NCI-H748 (cell line): Measurements from ENCODE around the gene SLC40A1.

ENCODE experiments used
- DNase-seq: peaks from one replicate; lab custom pipeline; 2025; ENCODE audit not compliant: unreplicated experiment; lab: John Stamatoyannopoulos, UW

SLC40A1 gene

DNA sequence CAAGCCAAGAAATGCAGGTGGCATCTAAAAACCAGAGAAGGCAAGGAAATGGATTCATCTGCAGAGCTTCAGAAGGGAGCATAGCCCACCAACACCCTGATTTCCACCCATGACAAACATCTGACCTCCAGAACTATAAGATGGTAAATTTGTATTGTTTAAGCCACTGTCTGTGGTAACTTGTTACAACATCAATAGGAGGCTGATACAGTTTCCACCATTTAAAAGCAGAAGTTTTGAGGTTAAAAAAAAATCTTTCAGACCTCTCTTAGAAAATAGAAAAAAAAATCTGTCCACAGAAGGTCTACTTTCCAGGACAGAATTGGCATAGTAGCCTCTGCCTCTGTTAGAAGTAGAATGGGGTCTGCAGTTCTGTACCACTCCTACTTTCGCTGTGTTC is 37.2 kb downstream of the SLC40A1 start:
- no peak for DNase-seq

DNA sequence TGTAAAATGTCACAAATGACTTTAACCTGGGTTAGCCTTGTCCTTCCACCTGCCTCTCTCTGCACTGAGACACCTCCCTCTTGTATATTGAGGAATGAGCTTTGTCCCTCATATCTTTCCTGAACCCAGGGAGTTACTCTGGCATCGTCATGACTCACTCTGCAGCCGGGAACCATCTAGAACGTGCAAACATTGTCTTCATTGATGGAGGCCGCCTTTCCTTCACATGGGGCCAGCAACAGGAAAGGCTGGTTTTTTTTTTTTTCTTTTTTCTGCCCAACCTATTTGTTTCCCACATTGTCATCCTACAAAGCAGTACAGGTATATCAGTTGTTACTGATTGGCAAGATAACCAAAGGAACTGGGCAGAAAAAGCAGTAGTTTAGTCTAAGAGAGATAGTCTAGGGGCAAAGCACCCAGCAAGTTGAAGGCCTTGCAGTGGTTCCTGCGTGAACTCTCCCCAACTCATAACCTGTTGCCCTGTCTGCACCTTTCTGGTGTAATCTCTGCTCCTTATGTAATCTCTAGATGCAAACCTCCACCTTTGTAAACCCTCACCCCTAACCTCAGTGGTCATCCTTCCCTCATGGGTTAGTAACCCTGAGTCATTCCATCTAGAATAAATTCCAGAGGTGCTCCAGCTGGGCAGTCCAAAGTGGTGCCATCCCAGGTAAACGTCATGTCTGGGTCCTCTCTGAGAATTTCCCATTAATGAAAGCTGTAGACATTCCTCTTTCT is 38.3 kb downstream of the SLC40A1 start:
- DNase-seq = no peak

- DNase-seq = no peak
Observed at GRCh38 chr2:189541591-189541990, 39.0 kb downstream of the SLC40A1 start.

DNA sequence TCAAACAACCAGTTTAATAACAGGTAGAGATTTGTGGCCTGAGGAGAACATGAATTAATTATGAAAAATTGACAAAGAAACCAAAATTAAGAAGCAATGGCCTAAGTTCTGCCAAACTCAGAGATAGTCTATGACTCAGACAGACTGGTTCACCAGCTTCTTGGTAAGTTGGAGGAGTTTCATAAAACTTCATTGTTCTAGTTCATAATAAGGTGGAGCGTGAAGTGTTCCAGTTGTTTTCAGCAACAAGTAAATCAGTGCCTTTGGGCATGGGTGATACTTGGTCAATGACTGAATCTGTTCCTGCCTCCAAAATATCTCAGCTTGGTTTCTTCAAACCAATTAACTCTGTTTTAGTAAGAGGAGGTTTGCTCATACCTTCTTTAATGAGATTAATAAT is 40.0 kb downstream of the SLC40A1 start:
- DNase-seq = no peak

DNA sequence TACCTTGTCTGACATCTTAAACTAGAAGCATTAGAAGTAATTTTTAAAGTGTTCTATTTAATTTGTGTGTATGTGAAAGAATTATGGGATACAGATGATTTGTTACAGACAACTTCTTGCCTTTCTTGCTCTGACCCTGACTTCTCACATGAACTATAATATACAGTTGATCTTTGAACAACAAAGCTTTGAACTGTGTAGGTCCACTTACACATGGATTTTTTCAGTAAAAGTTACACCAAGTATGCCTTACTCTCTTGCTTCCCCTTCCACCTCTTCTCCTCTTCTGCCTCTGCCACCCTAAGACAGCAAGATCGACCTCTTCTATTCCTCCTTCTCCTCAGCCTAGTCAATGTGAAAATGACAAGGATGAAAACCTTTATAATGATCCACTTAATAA is 42.2 kb downstream of the SLC40A1 start:
- DNase-seq = no peak

- DNase-seq = no peak
Observed at GRCh38 chr2:189536830-189537229, 43.8 kb downstream of the SLC40A1 start.

GRCh38 chr2:189534854-189535832 is 45.4 kb downstream of the SLC40A1 start:
- DNase-seq = no peak

DNA sequence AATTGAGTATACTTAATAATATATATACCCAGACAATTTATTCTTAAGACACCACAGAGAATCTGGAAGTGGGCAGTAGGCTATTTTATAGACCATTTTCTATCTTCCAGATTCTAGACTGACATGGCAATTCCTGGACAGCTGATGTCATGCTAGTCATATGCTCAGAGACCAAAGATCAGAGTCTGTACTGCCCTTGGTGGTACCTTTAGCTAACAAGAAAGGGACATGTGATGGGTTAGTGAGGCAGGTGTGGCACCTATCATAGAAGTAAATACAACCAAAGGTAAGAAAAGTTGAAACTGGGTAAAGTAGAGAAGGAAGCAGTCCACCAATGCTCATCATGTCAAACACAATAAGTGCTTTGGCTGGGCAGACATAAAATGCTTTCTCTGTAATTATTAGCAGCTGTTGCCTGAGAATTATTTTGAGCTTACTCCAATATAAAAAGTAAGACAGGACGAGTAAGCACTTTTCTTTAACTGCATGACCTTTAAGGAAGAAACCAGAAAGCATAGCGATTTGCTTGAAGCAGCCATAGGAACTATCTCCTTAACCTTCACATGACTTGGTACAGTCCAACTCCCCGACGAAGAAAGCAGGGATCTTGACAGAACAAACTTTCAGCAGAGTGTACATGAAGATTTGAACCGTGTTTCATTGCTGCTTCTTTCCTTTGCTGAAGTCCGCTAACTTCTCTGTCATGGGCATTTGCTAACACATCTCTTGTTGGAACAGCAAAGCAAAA is 47.1 kb downstream of the SLC40A1 start:
- DNase-seq = no peak

DNA sequence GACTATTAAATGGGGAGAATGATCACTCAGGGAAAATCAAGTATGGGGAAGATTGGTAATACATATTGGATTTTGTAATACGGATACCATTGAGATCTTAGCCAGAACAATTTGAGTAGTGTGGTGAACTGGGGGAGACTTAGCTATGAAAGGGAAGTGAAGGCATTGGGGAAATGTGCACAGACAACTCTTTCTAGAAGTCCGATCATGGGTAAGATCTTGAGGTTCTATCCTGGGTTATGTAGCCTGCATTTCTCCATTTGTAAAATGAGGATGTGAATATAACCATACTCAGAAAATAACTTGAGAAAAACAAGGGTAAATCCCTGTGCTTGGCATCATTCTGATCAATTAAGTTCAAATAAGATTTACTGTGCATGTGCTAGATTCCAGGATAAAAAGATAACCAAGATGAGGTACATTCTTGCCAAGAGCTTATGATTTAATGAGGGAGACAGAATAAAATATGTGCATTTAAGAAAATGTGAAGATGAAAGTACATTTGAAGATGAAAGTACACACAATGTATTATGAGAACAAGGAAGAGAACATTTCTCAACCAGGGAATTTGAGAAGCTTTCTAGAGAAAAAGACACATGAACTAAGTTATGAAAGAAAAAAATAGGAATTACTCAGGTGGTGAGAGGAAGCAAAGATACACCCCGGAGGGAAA is 49.5 kb downstream of the SLC40A1 start:
- no peak for DNase-seq

DNA sequence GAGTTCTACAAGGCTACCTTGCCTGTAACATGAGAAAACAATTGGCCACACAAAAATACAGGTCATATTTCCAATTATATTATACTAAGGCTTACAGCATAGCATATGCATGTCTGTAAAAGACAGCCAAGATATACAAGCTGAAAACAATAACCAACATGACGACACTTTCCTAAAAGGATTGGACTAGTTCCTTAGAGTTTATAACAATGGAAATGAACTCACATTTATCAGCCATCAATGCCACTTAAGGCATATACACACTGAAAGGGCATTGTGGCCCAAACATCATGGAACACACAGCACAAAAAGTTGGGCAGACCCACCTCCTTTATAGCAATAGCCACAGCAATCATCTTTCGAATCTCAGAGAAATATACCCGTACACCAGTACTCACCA is 52.0 kb downstream of the SLC40A1 start:
- no peak for DNase-seq

DNA sequence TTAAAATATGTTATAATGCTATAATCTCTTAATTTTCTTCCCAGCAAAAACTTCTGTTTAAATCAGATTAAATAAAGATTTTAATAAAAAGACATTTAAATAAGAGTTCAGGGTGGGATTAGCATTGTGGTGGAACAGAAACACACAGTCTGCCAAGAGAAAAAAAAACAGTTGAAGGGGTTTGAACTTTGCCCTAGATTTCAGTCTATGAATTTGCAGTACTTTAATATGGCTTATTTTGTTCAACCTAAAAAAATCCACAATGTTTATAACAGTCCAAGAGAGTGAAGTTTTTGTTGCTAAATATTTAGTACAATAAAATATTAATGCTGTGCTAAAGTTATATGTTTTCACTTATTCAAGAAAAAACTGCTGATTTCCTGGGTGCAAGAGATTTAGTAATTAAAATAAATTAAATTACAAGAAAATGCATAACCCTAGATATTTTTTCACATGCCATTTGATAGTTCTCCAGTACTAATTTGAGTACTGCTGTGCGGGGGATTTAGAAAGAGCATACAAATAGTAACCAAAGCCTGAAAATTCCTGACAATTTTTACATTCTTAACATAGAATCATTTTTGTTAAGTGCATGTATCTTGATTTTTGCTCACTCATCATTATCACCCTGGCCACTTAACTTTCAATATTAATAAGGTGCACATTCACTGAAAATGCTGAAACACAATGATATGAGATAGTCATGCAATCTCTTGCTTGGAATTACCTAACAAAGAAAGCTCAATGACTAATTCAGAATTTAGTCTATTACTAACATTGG is 52.6 kb downstream of the SLC40A1 start:
- no peak for DNase-seq

GRCh38 chr2:189527041-189527750 is 53.4 kb downstream of the SLC40A1 start:
- no peak for DNase-seq

DNA sequence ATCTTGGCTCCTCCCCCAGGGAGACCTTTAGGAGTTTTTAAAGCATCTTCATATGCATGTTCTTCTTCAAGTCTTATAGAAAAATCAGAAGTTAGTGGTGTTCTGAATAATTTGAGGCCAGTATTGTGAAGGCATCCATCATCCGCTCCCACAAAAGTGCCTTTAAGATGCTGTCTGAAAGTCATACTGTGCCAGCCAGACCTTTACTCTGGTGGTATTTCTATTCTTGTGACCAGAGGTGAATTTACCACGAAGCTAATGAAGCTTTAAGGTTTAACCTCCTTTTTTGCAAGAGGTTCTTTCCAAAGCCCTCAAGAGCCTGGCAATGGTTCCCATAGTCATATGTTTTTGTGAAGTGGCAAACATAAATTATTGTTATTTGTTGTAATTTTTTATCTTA is 54.3 kb downstream of the SLC40A1 start:
- no peak for DNase-seq

GRCh38 chr2:189524746-189525145 is 55.8 kb downstream of the SLC40A1 start:
- no peak for DNase-seq

- no peak for DNase-seq
Observed at GRCh38 chr2:189522435-189523151, 58.0 kb downstream of the SLC40A1 start.

DNA sequence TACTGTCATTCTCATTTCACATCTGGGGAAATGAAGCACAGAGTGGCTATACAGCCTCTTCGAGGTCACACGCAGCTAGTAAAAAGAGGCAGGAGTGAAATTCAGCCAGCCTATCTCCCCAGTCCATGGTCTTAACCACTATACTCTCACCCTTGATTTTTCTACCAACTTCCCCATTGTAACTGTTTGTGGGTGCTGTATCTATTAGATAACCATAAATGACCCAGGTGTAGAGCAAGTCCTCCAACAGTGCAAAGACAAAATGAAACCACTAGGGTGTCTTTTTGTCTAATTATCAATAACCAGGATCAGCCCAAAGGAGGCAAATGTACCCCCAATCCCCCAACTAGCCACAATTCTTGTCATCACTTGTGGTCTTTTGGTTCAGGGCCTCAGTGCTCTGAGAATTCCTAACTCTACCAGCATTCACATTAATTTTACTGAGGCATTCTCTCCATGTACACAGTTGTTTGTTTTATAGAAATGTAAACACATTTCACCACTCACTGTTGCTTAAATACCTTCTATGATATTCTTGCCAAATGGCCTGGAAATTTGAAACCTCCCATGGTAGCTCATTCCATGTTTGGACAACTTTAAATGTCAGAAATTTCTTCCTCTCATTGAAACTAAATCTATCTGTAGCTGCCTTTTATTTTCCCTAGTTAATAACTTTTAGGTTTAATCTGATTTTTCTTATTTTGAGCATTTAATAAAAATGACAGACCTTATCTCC is 58.7 kb downstream of the SLC40A1 start:
- no peak for DNase-seq

DNA sequence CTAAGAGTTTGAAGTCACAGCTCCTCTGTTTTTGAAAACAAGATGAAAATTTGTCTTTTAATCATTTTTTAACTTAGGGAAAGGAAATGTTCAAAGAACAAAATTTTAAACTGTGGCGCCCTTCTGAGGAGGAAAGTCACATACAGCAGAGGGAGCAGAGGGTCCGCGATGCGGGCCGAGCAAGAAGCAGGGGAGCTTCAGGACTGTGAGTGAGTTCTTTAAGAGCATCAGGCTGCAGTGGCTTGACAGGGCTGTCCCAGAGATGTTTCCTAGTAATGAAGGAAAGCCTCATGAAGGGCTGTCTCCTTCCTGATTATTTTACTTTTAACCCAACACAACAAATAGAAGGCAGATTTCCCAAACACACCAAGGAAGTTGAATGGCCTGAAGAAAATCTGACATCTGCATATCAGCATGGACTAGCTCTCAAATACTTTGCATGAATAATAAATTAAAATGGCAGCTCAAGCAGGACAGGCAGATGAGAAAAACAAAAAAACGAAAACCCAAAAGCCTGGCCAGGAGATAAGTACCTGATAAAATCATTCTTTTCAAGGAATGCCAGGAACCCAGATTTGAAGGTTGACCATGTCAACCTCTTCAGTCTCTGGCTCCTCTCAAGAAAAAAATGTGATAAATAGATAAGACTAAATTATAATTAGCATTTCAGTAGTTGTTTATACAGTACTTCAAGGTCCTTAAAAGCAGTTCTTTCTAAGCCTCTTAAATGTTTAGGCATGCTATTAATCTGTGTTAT is 60.8 kb downstream of the SLC40A1 start:
- DNase-seq = no peak
